Measurements from ENCODE around the gene MGST3.

- TF ChIP-seq CTCF (IDR thresholded peaks at IDR 0.05) (no peak), EP300 (IDR thresholded peaks at IDR 0.05) (no peak), POLR2A (IDR thresholded peaks at IDR 0.05) (no peak), POLR2AphosphoS5 (IDR thresholded peaks at IDR 0.05) (no peak)
Observed at GRCh38 chr1:165650981-165651625, 20.1 kb downstream of the MGST3 start.

Data from suprapubic skin (tissue), 4 donors.